Measurements from ENCODE around the gene ALS2CL.
A peak's percentile ranks its signal among the peaks of the same experiment; 100 is the strongest.
"Not testable (repeated sequence)": the region's sequence is repeated elsewhere in the genome, so short reads cannot be mapped to it uniquely, and the experiment has no call there.

Gene ALS2CL

GRCh38 chr3:46704346-46704745 is 10.9 kb upstream of the ALS2CL start:
- not testable (repeated sequence) for DNase-seq (ENCODE audit: low spot score)

- DNase-seq (ENCODE audit: low spot score), result no peak
These were observed 9.6 kb upstream of the ALS2CL start for GRCh38 chr3:46703013-46703520.

- no peak for DNase-seq (ENCODE audit: low spot score)
These were observed 8.9 kb upstream of the ALS2CL start for GRCh38 chr3:46702246-46703012.

- no peak for DNase-seq (ENCODE audit: low spot score)
These were observed 7.9 kb upstream of the ALS2CL start, which contains the start of gene TMIE for GRCh38 chr3:46701181-46701939. Gene TMIE, plus strand, starts transcription at chr3:46701392. Its CDS starts 96 bp downstream, at chr3:46701488.

GRCh38 chr3:46700772-46701171 is 7.3 kb upstream of the ALS2CL start:
- DNase-seq (ENCODE audit: low spot score), result no peak

- no peak for DNase-seq (ENCODE audit: low spot score)
These were observed 6.4 kb upstream of the ALS2CL start for GRCh38 chr3:46699676-46700523.

- DNase-seq (ENCODE audit: low spot score), result no peak
These were observed 2.7 kb upstream of the ALS2CL start for GRCh38 chr3:46695962-46696894.

- peak; percentile 45 for DNase-seq (ENCODE audit: low spot score)
These were observed 1.9 kb upstream of the ALS2CL start for GRCh38 chr3:46695177-46695961.

- DNase-seq (ENCODE audit: low spot score), result no peak
These were observed 1.0 kb upstream of the ALS2CL start for GRCh38 chr3:46694520-46694919.

GRCh38 chr3:46693892-46694226 is 380 bp upstream of the ALS2CL start:
- DNase-seq (ENCODE audit: low spot score), result no peak

- no peak for DNase-seq (ENCODE audit: low spot score)
These were observed 901 bp downstream of the ALS2CL start for GRCh38 chr3:46692566-46692990.

- no peak for DNase-seq (ENCODE audit: low spot score)
These were observed 2.7 kb downstream of the ALS2CL start for GRCh38 chr3:46690798-46691197.

- no peak for DNase-seq (ENCODE audit: low spot score)
These were observed 8.0 kb downstream of the ALS2CL start for GRCh38 chr3:46685446-46685845.

GRCh38 chr3:46684891-46685290 is 8.6 kb downstream of the ALS2CL start:
- no peak for DNase-seq (ENCODE audit: low spot score)

GRCh38 chr3:46682974-46683373 is 10.5 kb downstream of the ALS2CL start:
- no peak for DNase-seq (ENCODE audit: low spot score)

- no peak for DNase-seq (ENCODE audit: low spot score)
These were observed 11.5 kb downstream of the ALS2CL start for GRCh38 chr3:46681856-46682540.

- no peak for DNase-seq (ENCODE audit: low spot score)
These were observed 12.1 kb downstream of the ALS2CL start for GRCh38 chr3:46681387-46681786.

GRCh38 chr3:46680298-46680826 is 13.1 kb downstream of the ALS2CL start:
- no peak for DNase-seq (ENCODE audit: low spot score)

- no peak for DNase-seq (ENCODE audit: low spot score)
These were observed 13.8 kb downstream of the ALS2CL start for GRCh38 chr3:46679681-46680080.
